Suprapubic skin (tissue), 4 donors: Measurements from ENCODE around the gene HK3. TPM values are rescaled to one million over a fixed set of nuclear protein-coding genes. Genes with fewer than 3 reads are reported as not detected.
"Not testable (repeated sequence)": the region's sequence is repeated elsewhere in the genome, so short reads cannot be mapped to it uniquely, and the experiment has no call there.

Source experiments
- DNase-seq, 2 donors: peaks; one replicate each; pipeline ENCODE4 v3.0.0-alpha.2; 2019; ENCODE audit warnings: low spot score in 2 of 2
- H3K27ac ChIP-seq: fragments of 200-600 bp; sonication (generic); one replicate; pipeline ENCODE4 v1.5.1; 2019
- H3K27me3 ChIP-seq: fragments of 200-600 bp; sonication (generic); one replicate; pipeline ENCODE4 v1.5.1; 2019
- H3K36me3 ChIP-seq: fragments of 200-600 bp; sonication (generic); one replicate; pipeline ENCODE4 v1.5.1; 2019
- H3K4me1 ChIP-seq: fragments of 200-600 bp; sonication (generic); one replicate; pipeline ENCODE4 v1.5.1; 2019
- H3K4me3 ChIP-seq: fragments of 200-600 bp; sonication (generic); one replicate; pipeline ENCODE4 v1.5.1; 2019; ENCODE audit warnings: mild to moderate bottlenecking
- H3K9me3 ChIP-seq: fragments of 200-600 bp; sonication (generic); one replicate; pipeline ENCODE4 v1.5.1; 2019
- EP300 ChIP-seq: sonication (generic); formaldehyde crosslinking; IDR thresholded peaks from one replicate; pipeline ENCODE4 v1.6.1; 2017; ENCODE audit warnings: antibody characterized with exemption
- POLR2A ChIP-seq, 2 donors: fragments of 450-650 bp; IDR thresholded peaks; one replicate each; pipeline ENCODE4 v1.6.1; 2017; ENCODE audit warnings: antibody characterized with exemption in 2 of 2, mild to moderate bottlenecking in 2 of 2, moderate library complexity in 2 of 2
- POLR2AphosphoS5 ChIP-seq, 3 donors: sonication (generic); formaldehyde crosslinking; IDR thresholded peaks; one replicate each; pipeline ENCODE4 v1.6.1; 2017; ENCODE audit warnings: antibody characterized with exemption in 3 of 3
- WGBS: methylation state at CpG from one replicate; pipeline ENCODE4 v1.1.5; 2018; 5-methylcytosine and 5-hydroxymethylcytosine counted together
- total RNA-seq, 4 donors: library from RNA; depleted of rRNA; stranded (reverse); fragments of >200 nt; gene quantifications; one replicate each; pipeline ENCODE4 v1.1.0, GENCODE V29; 2016
- TF ChIP-seq, protein P1 (sequence below), 2 donors: fragments of 200-600 bp in 1 of 2; fragments of 450-650 bp in 1 of 2; sonication (generic) in 1 of 2; IDR thresholded peaks; one replicate each; pipeline ENCODE4 v1.5.1; 2016 to 2019; ENCODE audit warnings: antibody characterized with exemption in 2 of 2, mild to moderate bottlenecking in 1 of 2, moderate library complexity in 1 of 2

HK3 gene
- total RNA-seq, 4 donors from 2014 or later: 0.16 to 1.0 (median 0.83) TPM

DNA sequence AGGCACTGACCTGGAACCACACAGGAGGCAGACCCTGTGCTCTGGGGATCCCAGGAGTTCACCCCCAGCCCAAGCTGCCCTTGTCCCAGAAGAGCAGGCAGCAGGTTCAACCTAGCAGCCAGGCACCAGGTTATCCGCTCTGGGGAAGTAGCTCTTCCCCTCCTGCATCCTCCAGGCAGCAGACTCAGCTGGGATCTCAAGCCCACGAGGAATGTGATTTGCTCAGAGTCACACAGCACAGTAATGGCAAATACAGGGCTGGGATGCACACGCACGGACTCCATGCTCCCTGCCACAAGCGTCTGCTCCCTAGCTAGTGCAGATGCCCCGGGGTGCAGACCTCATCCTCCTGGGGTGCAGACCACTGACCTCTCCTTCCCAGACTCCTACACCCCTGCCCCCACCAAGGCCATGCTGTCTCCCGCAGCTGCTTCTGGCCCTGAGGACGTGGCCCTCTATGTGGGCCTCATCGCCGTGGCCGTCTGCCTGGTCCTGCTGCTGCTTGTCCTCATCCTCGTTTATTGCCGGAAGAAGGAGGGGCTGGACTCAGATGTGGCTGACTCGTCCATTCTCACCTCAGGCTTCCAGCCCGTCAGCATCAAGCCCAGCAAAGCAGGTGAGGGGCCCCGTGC, 25.5 kb downstream of the HK3 start:
- Histone ChIP-seq H3K36me3 (no peaks in the 10 kb centered on the region), H3K4me1 (no peaks in the 10 kb centered on the region), H3K27ac (no peak overlapping the region), H3K27me3 (peaks cover 60% of the 10 kb centered on the region), H3K9me3 (no peaks in the 10 kb centered on the region), H3K4me3 (no peak overlapping the region)
- 79% methylated on average over 2 of the region's 16 CpGs for WGBS
- DNase-seq: no peak
- no peak for TF ChIP-seq EP300
- no peak for TF ChIP-seq POLR2AphosphoS5 (IDR thresholded peaks at IDR 0.05)
- TF ChIP-seq, protein P1, sequence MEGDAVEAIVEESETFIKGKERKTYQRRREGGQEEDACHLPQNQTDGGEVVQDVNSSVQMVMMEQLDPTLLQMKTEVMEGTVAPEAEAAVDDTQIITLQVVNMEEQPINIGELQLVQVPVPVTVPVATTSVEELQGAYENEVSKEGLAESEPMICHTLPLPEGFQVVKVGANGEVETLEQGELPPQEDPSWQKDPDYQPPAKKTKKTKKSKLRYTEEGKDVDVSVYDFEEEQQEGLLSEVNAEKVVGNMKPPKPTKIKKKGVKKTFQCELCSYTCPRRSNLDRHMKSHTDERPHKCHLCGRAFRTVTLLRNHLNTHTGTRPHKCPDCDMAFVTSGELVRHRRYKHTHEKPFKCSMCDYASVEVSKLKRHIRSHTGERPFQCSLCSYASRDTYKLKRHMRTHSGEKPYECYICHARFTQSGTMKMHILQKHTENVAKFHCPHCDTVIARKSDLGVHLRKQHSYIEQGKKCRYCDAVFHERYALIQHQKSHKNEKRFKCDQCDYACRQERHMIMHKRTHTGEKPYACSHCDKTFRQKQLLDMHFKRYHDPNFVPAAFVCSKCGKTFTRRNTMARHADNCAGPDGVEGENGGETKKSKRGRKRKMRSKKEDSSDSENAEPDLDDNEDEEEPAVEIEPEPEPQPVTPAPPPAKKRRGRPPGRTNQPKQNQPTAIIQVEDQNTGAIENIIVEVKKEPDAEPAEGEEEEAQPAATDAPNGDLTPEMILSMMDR (IDR thresholded peaks at IDR 0.05): no peak
- no peak for TF ChIP-seq POLR2A (IDR thresholded peaks at IDR 0.05)

DNA sequence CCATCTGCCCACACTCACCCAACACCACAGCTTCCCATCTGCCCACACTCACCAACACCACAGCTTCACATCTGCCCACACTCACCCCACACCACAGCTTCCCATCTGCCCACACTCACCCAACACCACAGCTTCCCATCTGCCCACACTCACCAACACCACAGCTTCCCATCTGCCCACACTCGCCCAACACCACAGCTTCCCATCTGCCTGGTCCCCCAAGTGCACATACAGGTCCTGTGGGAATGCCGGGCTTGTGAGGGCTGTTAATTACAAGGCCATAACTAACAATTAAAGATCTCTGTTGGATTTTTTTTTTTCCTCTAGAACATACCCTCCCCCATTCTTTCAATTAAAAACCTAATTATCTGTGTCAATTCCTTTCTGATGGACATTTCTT, 26.1 kb downstream of the HK3 start:
- H3K4me1 ChIP-seq, H3K9me3 ChIP-seq, DNase-seq, H3K4me3 ChIP-seq, H3K36me3 ChIP-seq, H3K27ac ChIP-seq: not testable (repeated sequence)
- 68% methylated on average over 2 of the region's 2 CpGs for WGBS
- H3K27me3 ChIP-seq: peaks cover 60% of the 10 kb centered on the region

DNA sequence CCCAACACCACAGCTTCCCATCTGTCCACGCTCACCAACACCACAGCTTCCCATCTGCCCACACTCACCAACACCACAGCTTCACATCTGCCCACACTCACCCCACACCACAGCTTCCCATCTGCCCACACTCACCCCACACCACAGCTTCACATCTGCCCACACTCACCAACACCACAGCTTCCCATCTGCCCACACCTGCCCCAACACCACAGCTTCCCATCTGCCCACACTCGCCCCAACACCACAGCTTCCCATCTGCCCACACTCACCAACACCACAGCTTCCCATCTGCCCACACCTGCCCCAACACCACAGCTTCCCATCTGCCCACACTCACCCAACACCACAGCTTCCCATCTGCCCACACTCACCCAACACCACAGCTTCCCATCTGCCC, 26.6 kb downstream of the HK3 start:
- 65% methylated on average over 2 of the region's 2 CpGs for WGBS
- H3K4me1 ChIP-seq, H3K27ac ChIP-seq, H3K9me3 ChIP-seq, H3K4me3 ChIP-seq, H3K36me3 ChIP-seq, DNase-seq: not testable (repeated sequence)
- H3K27me3 ChIP-seq: peaks cover 58% of the 10 kb centered on the region

DNA sequence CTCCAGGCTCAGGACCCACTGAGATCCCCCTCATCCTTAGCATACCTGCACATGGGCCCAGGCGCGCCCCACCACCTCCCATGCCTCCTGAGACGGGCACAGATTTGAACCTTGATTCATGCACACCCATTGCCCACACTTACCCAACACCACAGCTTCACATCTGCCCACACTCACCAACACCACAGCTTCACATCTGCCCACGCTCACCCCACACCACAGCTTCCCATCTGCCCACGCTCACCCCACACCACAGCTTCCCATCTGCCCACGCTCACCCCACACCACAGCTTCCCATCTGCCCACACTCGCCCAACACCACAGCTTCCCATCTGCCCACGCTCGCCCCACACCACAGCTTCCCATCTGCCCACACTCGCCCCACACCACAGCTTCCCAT, 28.5 kb downstream of the HK3 start:
- not testable (repeated sequence) for H3K4me1 ChIP-seq, H3K4me3 ChIP-seq, H3K27ac ChIP-seq, H3K36me3 ChIP-seq, DNase-seq, H3K9me3 ChIP-seq
- H3K27me3 ChIP-seq: peaks cover 58% of the 10 kb centered on the region
- WGBS: 83% methylated on average over 9 of the region's 10 CpGs

DNA sequence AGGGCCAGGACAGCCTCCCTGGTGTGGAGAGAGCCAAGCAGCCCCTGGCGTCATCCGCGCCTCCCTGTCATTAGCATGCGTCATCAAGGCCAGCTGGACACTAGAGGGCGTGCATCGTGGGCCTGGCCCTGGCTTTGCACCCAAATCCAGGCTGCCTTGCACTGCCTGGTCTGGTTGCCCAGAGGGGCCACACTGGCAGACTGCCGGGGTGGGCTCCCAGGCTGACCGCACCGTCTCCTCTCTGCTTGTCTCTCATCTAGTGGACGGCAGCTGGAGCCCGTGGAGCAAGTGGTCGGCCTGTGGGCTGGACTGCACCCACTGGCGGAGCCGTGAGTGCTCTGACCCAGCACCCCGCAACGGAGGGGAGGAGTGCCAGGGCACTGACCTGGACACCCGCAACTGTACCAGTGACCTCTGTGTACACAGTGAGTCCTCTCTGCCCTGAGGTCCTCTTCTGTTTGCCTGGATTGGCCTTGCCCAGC, 29.0 kb downstream of the HK3 start:
- DNase-seq: no peak
- Histone ChIP-seq H3K36me3 (no peaks in the 10 kb centered on the region), H3K27ac (no peak overlapping the region), H3K4me3 (no peak overlapping the region), H3K4me1 (no peaks in the 10 kb centered on the region), H3K9me3 (no peaks in the 10 kb centered on the region), H3K27me3 (peaks cover 58% of the 10 kb centered on the region)
- no CpG with 5 or more reads among the region's 17 CpGs for WGBS
- no peak for TF ChIP-seq POLR2AphosphoS5 (IDR thresholded peaks at IDR 0.05)
- no peak for TF ChIP-seq EP300
- TF ChIP-seq, protein P1 (IDR thresholded peaks at IDR 0.05): no peak
- no peak for TF ChIP-seq POLR2A (IDR thresholded peaks at IDR 0.05)

DNA sequence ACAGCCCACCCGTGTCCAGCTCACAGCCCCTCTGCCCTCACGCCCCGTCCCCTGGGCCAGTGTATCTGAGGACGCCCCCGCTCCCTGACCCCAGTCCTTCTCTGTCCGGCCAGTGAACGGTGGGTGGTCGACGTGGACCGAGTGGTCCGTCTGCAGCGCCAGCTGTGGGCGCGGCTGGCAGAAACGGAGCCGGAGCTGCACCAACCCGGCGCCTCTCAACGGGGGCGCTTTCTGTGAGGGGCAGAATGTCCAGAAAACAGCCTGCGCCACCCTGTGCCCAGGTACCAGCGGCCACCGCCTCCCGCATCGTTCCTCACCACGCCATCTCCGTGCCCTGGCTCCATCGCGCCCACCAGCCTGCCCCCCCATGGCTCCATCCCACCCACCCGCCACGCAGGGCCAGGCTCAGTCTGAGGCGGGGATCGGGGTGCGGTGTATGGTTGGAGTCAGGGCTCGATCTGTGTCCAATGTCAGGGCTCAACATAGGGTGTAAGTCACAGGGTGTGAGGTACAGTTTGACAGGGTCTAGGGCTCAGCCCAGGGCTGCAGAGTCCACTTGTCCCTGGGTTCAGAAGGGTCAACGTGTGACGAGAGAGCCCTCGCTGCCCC, 29.5 kb downstream of the HK3 start:
- no peak for DNase-seq
- Histone ChIP-seq H3K36me3 (no peaks in the 10 kb centered on the region), H3K4me3 (no peak overlapping the region), H3K4me1 (no peaks in the 10 kb centered on the region), H3K27me3 (peaks cover 58% of the 10 kb centered on the region), H3K9me3 (no peaks in the 10 kb centered on the region), H3K27ac (no peak overlapping the region)
- TF ChIP-seq POLR2A (IDR thresholded peaks at IDR 0.05) (no peak), EP300 (no peak), POLR2AphosphoS5 (IDR thresholded peaks at IDR 0.05) (no peak)
- TF ChIP-seq, protein P1 (IDR thresholded peaks at IDR 0.05): no peak
- WGBS: 85% methylated on average over 19 of the region's 38 CpGs

DNA sequence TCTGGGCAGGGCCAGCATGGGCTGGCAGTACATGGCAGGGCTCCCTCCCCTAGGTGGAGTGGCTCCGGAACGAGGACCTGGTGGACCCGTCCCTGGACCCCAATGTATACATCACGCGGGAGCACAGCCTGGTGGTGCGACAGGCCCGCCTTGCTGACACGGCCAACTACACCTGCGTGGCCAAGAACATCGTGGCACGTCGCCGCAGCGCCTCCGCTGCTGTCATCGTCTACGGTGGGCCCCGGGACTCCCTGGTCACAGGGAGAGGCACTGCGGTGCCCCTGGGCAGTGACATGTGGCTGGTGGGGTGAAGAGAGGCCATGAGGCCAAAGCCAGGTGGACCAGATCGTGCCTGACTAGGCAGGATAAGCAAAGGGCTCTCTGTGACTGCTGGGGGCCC, 30.4 kb downstream of the HK3 start:
- H3K4me3 ChIP-seq: no peak overlapping the region
- no peaks in the 10 kb centered on the region for H3K4me1 ChIP-seq
- peaks cover 58% of the 10 kb centered on the region for H3K27me3 ChIP-seq
- TF ChIP-seq POLR2AphosphoS5 (IDR thresholded peaks at IDR 0.05) (no peak), EP300 (no peak)
- 84% methylated on average over 11 of the region's 20 CpGs for WGBS
- H3K27ac ChIP-seq: no peak overlapping the region
- DNase-seq: no peak
- no peaks in the 10 kb centered on the region for H3K36me3 ChIP-seq
- no peaks in the 10 kb centered on the region for H3K9me3 ChIP-seq
